GM12878 (cell line): ENCODE data around the gene SH3GL3.

Experiments
- ASH2L ChIP-seq: fragments of 300-600, 200-600 bp; sonication (generic); IDR thresholded peaks from 2 replicates; pipeline ENCODE4 v1.6.1; 2017; ENCODE audit warnings: low read depth, mild to moderate bottlenecking, borderline replicate concordance
- EP300 ChIP-seq, 2 experiments: fragments of 150-350 bp in 1 of 2; IDR thresholded peaks; 2 replicates each; pipeline ENCODE4 v1.6.1; 2011 to 2012; ENCODE audit warnings: low read depth in 2 of 2, low read length in 2 of 2, borderline replicate concordance in 1 of 2, improper control_type of control experiment in 1 of 2, inconsistent platforms in 1 of 2; ENCODE audit not compliant: control insufficient read depth in 1 of 2
- FOXM1 ChIP-seq: IDR thresholded peaks from 2 replicates; pipeline ENCODE4 v1.6.1; 2012; ENCODE audit warnings: low read depth, mild to moderate bottlenecking, inconsistent platforms, low read length, moderate library complexity
- JUNB ChIP-seq: IDR thresholded peaks from 2 replicates; pipeline ENCODE4 v1.6.1; 2016; ENCODE audit warnings: antibody characterized with exemption, mild to moderate bottlenecking
- MYC ChIP-seq: IDR thresholded peaks from 2 replicates; pipeline ENCODE4 v1.6.1; 2011; ENCODE audit warnings: mild to moderate bottlenecking, low read length, moderate library complexity, inconsistent platforms; ENCODE audit not compliant: insufficient read depth, insufficient replicate concordance, insufficient read length, severe bottlenecking
- PML ChIP-seq: IDR thresholded peaks from 2 replicates; pipeline ENCODE4 v1.6.1; 2012; ENCODE audit warnings: low read length, inconsistent platforms
- POLR2AphosphoS5 ChIP-seq: IDR thresholded peaks from 2 replicates; pipeline ENCODE4 v1.6.1; 2011; ENCODE audit warnings: mild to moderate bottlenecking, low read length, inconsistent platforms
- RB1 ChIP-seq: fragments of 450-650 bp; formaldehyde crosslinking; IDR thresholded peaks from 2 replicates; pipeline ENCODE4 v1.6.1; 2017; ENCODE audit warnings: mild to moderate bottlenecking, borderline replicate concordance
- SREBF2 ChIP-seq: IDR thresholded peaks from 2 replicates; pipeline ENCODE4 v1.6.1; 2012; ENCODE audit warnings: mild to moderate bottlenecking, low read length
- TAF1 ChIP-seq: IDR thresholded peaks from 2 replicates; pipeline ENCODE4 v1.6.1; 2011; ENCODE audit warnings: mild to moderate bottlenecking, low read depth, low read length, borderline replicate concordance
- TF ChIP-seq, protein P1 (sequence below), 3 experiments: IDR thresholded peaks in 2 of 3; conservative IDR thresholded peaks in 1 of 3; 2 replicates each; pipeline ENCODE4 v1.5.1; 2011; ENCODE audit warnings: low read depth in 3 of 3, low read length in 3 of 3, mild to moderate bottlenecking in 3 of 3, control low read depth in 2 of 3, moderate library complexity in 2 of 3, inconsistent platforms in 1 of 3, mixed read lengths in 1 of 3; ENCODE audit not compliant: control insufficient read depth in 2 of 3, insufficient read depth in 1 of 3; ENCODE audit errors: extremely low read depth in 1 of 3

DNA sequence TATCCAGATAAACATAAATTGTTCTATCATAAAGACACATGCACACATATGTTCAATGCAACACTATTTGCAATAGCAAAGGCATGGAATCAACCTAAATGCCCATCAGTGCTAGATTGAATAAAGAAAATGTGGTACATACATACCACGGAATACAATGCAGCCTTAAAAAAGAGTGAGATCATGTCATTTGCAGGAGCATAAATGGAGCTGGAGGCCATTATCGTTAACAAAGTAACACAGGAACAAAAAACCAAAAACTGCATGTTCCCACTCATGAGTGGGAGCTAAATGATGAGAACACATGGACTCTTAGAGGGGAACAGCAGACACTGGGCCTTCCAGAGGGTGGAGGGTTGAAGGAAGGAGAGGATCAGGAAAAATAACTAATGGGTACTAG lies 79.2 kb downstream of the SH3GL3 start:
- no peak for TF ChIP-seq ASH2L
- no peak for TF ChIP-seq FOXM1
- no peak for TF ChIP-seq SREBF2
- no peak for TF ChIP-seq EP300 (IDR thresholded peaks at IDR 0.05; ENCODE audit: borderline replicate concordance in 1 of 2, control insufficient read depth in 1 of 2, low read depth in 2 of 2, low read length in 2 of 2)
- no peak for TF ChIP-seq TAF1
- TF ChIP-seq, protein P1, sequence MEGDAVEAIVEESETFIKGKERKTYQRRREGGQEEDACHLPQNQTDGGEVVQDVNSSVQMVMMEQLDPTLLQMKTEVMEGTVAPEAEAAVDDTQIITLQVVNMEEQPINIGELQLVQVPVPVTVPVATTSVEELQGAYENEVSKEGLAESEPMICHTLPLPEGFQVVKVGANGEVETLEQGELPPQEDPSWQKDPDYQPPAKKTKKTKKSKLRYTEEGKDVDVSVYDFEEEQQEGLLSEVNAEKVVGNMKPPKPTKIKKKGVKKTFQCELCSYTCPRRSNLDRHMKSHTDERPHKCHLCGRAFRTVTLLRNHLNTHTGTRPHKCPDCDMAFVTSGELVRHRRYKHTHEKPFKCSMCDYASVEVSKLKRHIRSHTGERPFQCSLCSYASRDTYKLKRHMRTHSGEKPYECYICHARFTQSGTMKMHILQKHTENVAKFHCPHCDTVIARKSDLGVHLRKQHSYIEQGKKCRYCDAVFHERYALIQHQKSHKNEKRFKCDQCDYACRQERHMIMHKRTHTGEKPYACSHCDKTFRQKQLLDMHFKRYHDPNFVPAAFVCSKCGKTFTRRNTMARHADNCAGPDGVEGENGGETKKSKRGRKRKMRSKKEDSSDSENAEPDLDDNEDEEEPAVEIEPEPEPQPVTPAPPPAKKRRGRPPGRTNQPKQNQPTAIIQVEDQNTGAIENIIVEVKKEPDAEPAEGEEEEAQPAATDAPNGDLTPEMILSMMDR (IDR thresholded peaks at IDR 0.05 in 2 of 3, conservative IDR thresholded peaks at IDR 0.05 in 1 of 3; ENCODE audit: control insufficient read depth in 2 of 3, extremely low read depth in 1 of 3, insufficient read depth in 1 of 3, low read depth in 3 of 3, low read length in 3 of 3) = no peak
- no peak for TF ChIP-seq POLR2AphosphoS5
- TF ChIP-seq PML = no peak
- TF ChIP-seq RB1 = no peak
- no peak for TF ChIP-seq JUNB
- no peak for TF ChIP-seq MYC
